GM19452 (cell line): ENCODE data around the gene ATP6V1F.

Source experiments
- ATAC-seq: cut with Tn5 transposase; IDR thresholded peaks from one replicate; pipeline ENCODE4 v1.9.1; 2021; ENCODE audit not compliant: unreplicated experiment

Gene ATP6V1F

DNA sequence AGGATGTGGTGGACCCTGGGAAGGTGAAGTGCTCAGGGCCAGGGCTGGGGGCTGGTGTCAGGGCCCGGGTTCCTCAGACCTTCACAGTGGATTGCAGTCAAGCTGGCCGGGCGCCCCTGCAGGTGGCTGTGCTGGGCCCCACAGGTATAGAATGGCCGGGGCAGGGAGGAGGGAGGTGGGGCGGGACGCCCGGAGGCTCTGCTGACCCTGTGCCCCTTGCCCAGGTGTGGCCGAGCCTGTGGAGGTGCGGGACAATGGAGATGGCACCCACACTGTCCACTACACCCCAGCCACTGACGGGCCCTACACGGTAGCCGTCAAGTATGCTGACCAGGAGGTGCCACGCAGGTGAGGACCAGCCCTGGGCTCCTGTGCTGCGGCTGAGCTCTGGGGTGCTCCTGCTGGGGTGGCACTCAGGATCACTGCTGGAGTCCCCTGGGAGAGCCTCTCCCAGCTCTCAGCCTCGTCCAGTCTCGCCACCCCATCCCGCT, 14.9 kb upstream of the ATP6V1F start:
- no peak for ATAC-seq

DNA sequence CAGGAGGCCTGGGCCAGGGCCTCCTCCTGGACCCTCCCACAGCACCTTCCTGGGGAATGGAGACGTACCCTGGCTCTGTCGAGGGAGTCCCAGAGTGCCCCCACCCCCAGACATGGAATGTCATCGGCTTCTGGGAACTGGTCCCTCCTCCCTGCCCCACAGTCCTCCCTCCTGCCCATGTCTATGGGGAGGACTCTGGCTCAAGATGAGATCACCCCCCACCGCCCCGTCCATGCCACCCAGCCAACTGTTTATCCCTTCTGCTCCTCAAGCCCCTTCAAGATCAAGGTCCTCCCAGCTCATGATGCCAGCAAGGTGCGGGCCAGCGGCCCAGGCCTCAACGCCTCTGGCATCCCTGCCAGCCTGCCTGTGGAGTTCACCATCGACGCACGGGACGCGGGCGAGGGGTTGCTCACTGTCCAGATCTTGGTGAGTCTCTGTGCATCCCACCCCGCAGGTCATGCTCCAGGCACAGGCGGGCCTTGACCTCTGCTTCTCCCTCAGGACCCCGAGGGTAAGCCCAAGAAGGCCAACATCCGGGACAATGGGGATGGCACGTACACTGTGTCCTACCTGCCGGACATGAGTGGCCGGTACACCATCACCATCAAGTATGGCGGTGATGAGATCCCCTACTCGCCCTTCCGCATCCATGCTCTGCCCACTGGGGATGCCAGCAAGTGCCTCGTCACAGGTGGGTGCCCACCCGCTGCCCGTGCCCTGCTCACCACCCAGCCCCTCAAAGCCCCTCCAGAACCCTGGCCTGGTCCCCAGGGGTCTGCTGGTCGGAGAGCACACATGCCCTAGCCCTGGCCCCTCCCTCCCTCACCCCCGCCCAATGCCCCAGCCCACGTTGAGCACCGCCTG, 14.1 kb upstream of the ATP6V1F start:
- ATAC-seq = no peak

DNA sequence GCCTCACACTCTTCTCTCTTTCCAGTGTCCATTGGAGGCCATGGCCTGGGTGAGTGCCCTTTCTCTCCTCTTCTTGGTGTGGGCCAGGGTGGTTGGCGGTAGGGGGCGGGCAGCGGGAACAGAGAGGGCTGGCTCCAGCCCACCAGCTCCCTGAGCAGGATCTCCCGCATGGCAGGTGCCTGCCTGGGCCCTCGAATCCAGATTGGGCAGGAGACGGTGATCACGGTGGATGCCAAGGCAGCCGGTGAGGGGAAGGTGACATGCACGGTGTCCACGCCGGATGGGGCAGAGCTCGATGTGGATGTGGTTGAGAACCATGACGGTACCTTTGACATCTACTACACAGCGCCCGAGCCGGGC, 13.5 kb upstream of the ATP6V1F start:
- ATAC-seq = no peak

DNA sequence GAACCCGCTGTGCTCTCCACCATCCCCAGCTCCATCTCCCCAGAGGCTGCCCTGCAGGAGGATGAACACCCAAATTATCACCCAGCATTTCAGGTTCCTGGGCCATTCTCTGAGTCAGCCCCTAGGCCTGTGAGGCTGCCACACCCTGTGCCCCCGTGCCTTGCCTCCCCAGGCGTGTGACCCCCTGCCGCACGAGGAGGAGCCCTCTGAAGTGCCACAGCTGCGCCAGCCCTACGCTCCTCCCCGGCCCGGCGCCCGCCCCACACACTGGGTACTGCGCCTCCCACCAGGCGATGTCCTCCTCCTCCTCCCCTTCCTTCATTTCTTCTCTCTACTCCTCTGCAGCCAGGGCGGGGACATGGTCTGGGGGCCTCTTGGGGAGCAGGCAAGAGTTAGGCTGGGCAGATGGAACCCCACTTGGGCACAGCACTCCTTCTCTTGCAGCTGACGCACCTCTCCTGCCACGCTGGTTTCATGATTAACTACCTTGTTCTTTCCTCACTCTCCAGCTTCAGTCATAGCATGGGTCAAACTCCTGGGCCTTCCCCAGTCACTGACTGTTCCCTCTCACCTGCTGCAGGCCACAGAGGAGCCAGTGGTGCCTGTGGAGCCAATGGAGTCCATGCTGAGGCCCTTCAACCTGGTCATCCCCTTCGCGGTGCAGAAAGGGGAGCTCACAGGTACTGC, 12.7 kb upstream of the ATP6V1F start:
- ATAC-seq = no peak

DNA sequence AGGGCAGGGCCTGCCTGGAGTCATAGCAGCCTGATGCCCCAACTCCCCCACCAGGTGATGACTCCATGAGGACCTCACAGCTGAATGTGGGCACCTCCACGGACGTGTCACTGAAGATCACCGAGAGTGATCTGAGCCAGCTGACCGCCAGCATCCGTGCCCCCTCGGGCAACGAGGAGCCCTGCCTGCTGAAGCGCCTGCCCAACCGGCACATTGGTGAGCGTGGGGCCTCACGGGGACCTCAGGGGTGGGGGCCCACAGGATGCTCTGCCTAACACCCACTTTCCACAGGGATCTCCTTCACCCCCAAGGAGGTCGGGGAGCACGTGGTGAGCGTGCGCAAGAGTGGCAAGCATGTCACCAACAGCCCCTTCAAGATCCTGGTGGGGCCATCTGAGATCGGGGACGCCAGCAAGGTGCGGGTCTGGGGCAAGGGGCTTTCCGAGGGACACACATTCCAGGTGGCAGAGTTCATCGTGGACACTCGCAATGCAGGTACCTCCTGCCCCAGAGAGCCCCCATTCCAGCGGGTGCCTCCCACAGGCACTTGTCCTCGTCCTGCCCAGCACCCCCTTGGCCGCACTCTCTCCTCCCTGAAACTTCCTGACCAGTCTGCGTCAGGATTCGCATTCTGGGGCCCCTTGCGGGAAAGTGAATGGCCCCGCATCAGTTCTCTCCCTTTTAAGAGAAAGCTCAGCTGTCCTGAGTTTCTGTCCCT, 10.0 kb upstream of the ATP6V1F start:
- ATAC-seq = no peak

DNA sequence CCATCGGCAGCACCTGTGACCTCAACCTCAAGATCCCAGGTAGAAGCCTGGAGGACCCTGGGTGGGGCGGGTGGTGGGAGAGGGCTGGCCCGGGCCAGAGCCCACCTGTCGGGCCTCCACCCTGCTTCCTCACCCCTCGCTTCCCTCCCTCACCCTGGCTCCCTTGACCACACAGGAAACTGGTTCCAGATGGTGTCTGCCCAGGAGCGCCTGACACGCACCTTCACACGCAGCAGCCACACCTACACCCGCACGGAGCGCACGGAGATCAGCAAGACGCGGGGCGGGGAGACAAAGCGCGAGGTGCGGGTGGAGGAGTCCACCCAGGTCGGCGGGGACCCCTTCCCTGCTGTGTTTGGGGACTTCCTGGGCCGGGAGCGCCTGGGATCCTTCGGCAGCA, 8.9 kb upstream of the ATP6V1F start:
- ATAC-seq = no peak

DNA sequence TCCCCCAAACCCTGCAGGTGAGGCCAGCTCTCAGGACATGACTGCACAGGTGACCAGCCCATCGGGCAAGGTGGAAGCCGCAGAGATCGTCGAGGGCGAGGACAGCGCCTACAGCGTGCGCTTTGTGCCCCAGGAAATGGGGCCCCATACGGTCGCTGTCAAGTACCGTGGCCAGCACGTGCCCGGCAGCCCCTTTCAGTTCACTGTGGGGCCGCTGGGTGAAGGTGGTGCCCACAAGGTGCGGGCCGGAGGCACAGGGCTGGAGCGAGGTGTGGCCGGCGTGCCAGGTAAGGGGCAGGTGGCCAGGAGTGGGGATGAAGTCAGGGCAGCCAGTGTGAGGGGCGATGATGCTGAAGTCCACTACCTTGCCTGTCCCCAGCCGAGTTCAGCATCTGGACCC, 8.3 kb upstream of the ATP6V1F start:
- no peak for ATAC-seq

DNA sequence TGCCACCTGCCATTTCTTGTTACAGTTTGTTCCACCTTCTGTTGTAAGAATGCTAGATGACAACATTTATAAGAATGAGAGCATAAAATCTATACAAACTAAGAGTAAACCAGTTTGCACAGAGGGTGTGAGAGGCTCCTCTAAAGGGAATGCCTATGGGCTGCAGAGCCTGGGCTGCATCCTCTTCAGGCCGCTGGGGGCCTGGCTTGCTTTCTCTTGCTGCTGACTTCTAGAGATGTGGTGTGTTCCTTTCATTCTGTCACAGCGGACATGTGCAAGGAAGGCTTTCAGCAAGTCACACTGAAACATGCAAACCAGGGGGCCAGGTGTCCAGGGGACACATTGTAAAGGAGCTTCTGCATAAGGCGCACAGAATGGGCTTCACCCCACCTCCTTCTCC, 7.1 kb upstream of the ATP6V1F start:
- ATAC-seq = no peak

DNA sequence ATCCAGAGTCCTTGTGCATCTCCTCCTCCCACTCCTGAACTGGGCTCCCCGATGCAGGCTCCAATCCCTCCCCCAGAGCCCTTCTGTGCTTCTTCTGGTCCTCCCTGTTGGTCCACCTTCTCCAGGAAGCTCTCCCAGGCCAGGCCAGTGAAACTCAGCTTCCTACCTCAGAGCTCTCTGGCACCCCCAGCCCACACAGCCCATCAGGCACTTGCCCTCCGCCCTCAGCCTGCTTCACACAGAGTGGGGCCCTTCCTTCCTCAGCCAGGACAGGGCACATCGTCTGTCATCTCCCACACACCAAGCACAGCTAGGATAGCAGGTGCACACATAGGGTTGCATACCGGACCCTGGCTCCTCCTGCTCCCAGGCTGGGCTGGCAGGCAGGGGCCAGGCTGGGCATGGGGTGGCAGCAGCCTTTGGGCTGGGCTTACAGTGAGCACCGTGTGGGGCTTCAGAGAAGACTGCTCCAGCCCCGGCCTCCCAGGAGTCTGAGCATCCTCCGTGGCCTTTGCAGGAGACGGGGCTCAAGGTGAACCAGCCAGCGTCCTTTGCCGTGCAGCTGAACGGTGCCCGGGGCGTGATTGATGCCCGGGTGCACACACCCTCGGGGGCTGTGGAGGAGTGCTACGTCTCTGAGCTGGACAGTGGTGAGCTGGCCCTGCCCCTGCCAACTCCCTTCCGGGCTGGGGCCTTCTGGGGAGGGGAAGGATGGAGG, 6.5 kb upstream of the ATP6V1F start:
- no peak for ATAC-seq

DNA sequence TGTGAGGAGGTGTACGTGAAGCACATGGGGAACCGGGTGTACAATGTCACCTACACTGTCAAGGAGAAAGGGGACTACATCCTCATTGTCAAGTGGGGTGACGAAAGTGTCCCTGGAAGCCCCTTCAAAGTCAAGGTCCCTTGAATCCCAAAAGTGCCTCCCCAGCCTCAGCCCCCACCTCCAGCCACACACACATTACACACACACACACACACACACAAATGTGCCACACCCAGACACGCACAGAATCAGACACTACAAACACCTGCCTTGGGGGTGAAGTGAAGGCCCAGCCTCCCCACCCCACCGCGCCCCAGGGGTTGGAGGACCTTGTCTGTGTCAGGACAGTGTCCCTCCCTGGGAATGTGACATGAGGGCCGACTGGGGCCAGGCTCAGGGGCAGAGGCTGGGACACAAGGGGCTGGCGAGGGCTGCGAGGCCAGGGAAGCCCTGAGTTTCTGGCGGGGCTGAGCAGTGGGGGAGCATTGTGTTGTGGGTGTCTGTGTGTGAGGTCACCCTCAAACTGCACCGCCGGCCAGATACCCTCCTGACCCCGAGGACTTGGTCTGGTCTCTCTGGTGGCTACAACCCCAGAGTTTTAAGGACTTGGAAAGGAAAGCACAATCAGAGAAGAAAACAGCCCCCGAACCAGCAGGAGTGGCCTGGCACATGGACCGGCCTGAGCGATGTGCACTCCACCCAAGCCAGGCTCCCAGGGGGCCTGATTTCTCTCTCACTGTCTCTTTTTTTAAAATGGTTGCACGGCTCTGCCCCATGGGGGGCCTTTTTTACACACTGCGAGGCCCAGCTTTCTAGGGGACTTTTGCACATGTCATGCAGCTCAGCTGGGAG, 4.0 kb upstream of the ATP6V1F start:
- no peak for ATAC-seq

DNA sequence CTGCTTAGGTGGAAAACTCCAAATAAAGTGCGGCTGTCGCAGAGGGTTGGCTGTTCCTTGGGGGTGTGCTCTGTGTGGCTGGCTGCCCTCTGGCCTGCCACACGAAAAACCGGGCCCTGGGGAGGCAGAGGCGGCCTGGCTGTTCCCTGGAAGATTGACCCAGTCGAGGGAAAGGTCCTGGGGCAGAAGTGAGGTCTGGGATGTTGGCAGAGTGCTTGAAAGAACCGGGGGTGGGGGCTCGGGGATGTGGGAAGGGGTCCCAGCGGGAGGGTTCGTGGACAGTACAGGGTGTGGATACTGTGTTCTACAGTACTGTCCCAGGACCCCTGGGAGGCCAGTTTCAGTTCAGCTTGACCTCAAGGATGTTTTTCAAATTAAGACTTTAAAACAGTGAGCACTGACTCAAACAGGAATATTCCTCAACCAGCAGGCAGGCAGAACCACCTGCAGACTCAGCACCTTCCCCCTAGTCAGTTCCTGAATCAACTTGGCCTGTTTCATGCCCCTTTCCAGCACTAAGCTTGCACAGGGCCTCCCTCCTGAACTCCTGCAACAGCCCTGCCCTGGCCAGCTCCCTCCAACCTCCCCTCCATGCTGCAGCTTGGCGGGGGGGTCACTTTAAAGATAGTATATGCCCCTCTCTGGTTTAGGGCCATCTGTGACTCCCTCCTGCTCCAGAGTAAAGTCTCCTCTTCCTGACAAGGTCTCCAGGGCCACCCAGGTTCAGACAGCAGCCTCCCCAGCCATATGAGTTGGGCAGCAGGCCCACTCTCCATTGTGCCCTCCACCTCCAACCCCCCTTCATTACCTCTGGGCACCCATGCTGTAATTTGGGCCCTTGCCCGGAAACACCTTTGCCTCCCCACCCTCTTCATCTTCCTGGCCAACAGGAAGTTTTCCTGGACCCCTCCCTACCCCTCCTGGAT, 3.2 kb upstream of the ATP6V1F start:
- ATAC-seq = no peak

DNA sequence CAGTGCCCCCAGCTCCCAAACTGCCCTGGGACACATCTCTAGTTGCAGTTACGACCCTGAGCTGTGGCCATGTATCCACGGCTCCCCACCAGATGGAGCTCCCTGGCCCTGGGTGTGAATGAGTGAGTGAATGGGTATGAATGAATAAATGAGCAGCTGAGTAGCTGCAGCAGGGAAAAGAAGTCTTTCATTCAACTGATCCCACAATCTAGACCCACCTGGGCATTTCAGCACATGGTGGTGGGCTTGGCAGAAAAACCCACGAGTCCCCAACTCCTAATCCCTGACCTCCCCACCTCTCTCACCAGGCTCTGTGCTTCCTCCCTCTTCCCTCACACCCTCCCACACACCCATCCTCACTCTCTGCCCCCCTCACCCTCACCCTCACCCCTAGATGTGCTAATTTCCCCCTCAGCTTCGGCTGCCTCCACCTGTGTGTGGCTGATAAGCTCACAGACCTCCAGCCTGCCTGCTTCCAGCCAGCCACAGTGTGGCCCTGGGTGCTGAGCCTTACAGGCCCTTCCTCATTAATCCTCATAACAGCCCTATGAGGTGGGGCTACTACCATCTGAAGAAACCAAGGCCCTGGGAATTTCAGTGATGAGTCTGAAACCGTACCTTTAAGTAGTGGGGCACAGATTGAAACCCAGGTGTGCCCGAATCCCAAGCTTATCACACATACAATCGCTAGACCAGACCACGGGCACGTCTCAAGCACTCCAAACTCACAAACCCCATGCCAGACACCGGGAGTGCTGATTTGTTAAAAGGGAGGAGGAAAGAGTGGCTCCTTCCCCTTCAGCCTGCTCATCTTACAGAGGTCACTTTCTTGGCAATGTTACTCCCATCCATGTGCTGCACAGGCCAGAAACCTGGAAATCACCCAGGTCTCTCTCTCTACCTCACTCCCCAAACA, 2.2 kb upstream of the ATP6V1F start:
- ATAC-seq = no peak

DNA sequence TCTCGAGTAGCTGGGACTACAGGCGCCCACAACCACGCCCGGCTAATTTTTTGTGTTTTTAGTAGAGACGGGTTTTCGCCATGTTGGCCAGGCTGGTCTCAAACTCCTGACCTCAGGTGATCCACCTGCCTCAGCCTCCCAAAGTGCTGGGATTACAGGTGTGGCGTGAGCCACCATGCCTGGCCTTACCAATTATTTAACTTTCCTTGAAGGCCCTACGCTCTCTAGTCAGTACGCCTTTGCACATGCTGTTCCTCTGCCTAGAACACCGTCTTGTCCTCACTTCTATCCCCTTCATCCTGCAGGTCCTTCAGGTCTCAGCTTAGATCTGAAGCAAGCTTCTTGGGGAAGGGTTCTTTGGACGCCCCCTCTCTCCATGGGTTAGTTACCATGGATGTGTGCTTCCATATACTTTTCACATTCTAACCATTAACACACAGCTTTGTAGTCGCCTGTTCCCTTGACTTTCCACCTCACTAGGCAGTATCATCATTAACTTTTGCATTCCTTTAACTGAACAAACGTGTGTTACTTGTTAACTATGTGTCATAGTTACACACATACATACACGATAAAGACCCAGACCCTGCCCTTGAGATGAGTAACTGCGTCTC, 592 bp upstream of the ATP6V1F start:
- ATAC-seq = no peak

DNA sequence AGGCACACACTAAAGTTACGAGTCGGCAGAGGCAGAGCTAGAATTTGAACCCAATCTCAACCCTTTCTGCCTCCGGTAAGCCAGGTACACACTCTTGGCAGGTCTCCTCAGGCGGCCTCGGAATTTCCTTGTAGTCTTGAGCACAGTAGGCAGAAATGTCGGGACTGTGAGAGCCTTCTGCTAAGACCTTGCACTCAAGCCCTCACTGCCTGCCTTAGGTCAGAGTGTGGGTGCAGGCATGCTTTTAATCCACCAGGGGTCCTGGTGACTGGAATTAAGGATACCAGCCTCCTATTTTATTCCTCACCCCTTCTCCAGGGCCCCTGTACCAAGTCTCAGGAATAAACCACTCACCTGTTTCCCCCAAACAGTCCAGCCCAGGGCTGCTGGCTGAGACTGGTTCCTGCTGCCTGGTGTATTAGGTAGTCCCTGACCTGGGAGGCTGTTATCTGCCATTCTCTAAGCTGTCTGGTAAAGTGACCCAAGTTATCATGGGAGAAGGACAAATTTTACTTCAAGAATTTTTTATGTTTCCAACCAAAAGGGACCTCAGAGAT, 855 bp downstream of the ATP6V1F start:
- peak; percentile 48 for ATAC-seq

DNA sequence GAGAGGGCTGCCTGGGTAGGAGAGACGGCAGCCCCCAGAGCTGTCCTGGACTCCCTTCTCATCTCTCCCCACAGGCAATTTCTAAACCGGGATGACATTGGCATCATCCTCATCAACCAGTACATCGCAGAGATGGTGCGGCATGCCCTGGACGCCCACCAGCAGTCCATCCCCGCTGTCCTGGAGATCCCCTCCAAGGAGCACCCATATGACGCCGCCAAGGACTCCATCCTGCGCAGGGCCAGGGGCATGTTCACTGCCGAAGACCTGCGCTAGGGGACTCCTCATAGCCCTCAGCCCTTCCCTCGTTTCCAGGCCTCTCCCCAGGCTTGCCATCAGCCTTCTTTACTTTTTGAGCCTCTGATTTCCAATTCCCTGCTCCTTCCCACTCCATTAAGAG, 2.6 kb downstream of the ATP6V1F start:
- no peak for ATAC-seq

DNA sequence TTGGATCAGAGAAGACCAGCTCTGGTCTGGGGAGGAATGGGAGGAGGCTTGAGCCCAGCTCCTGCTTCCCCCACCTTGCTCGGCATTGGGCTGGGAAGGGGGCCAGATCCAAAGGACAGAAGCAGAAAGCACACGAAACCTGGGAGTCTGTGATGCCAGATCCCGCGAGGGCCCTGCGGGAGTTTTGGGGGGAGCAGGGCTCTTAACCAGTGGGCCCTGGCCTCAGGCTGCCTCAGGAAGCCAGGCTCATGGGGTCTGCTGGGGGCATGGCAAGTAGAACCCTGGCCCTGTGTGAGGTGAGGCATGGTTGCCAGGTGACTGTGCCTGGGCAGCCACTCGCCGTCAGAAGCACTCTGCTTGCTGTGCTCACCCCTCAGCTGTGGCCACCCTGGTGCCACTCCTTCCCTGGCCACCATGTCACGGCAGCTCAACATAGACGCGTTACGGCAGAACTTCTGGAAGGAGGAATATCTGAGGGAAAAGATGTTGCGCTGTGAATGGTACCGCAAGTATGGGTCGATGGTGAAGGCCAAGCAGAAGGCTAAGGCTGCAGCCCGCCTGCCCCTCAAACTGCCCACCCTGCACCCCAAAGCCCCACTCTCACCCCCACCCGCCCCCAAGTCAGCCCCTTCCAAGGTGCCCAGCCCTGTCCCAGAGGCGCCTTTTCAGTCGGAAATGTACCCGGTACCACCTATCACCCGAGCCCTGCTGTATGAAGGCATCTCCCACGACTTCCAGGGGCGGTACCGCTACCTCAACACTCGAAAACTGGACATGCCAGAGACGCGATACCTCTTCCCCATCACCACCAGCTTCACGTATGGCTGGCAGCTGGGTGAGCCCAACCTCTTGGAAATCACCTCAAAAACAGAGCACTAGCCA, 3.6 kb downstream of the ATP6V1F start:
- ATAC-seq = no peak
